Bronchial epithelial cell (primary cell): Measurements from ENCODE around the gene RHOA. TPM values are rescaled to one million over a fixed set of nuclear protein-coding genes. Genes with fewer than 3 reads are reported as not detected.
A peak's percentile ranks its signal among the peaks of the same experiment; 100 is the strongest.
"Not testable (repeated sequence)": the region's sequence is repeated elsewhere in the genome, so short reads cannot be mapped to it uniquely, and the experiment has no call there.

Source experiments
- DNase-seq: peaks from one replicate; pipeline ENCODE4 v3.0.0-alpha.2; 2010; ENCODE audit warnings: low read depth
- FAIRE-seq: peaks from 2 replicates; lab custom pipeline; 2011; peaks lifted over from hg19 to GRCh38; lab: Jason Lieb, UNC
- H3K27me3 ChIP-seq: 2 replicates; pipeline ENCODE4 v1.5.1; 2011; ENCODE audit warnings: low read length; ENCODE audit not compliant: control insufficient read depth, insufficient read depth
- H3K36me3 ChIP-seq: 2 replicates; pipeline ENCODE4 v1.5.1; 2011; ENCODE audit warnings: low read length; ENCODE audit not compliant: control insufficient read depth, insufficient read depth
- H3K4me3 ChIP-seq: 2 replicates; pipeline ENCODE4 v1.5.1; 2011; ENCODE audit warnings: mild to moderate bottlenecking, low read depth, low read length, control low read depth
- CTCF ChIP-seq: IDR thresholded peaks from 2 replicates; pipeline ENCODE4 v1.5.1; 2011; ENCODE audit warnings: mild to moderate bottlenecking, moderate library complexity, low read length, control low read depth, inconsistent platforms; ENCODE audit not compliant: insufficient read depth, severe bottlenecking
- total RNA-seq: library from RNA; depleted of rRNA; stranded (reverse); fragments of >200 nt; gene quantifications from 2 replicates; pipeline ENCODE4 v1.2.1, GENCODE V29; 2014

Gene RHOA
- total RNA-seq, 1 donor from 2014 or later, result 621 TPM

DNA sequence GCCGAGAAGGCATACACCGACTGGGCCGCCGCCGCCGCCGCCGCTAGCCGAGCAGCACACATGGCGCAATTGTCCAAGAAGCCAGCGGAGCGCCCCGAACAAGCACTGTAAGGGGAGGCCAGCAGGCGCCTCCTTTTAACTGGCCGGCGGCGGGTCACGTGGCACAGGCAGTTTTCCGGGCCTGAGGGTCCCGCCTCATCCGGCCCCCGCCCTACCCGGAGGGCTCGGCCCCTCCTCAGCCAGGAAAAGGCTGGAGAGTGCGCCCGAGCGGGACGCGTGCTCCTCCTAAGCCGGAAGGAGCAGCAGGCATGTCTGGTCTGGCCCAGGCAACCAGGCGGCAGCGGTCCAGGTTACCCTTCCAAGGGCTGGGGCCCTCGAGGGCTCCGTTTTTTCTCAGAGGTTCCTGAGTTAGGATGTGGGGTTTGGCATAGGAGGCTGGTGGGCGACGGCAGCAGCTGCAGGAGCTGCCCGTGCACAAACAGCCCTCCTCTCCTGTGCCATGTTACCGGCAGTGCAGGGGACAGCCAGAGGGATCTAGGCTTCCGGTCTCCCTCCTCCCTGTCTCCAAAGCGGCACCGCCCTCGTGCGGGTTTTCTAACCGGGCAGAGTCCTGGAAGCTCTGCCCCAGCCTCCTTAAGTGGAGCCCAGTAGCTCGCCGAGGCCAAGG is 53.4 kb downstream of the RHOA start, which contains the start of gene GPX1:
TSS of gene GPX1 (minus strand) at position 137 of the 667 bp plus-strand sequence. CDS start at position 62, 75 bp downstream.
- FAIRE-seq (no peak), DNase-seq (peak; percentile 90)
- no peaks in the 10 kb centered on the region for H3K27me3 ChIP-seq
- peaks cover 19% of the 10 kb centered on the region for H3K36me3 ChIP-seq
- peak within 1 kb of the TSS; percentile 68 for H3K4me3 ChIP-seq
- TF ChIP-seq CTCF, result no peak

DNA sequence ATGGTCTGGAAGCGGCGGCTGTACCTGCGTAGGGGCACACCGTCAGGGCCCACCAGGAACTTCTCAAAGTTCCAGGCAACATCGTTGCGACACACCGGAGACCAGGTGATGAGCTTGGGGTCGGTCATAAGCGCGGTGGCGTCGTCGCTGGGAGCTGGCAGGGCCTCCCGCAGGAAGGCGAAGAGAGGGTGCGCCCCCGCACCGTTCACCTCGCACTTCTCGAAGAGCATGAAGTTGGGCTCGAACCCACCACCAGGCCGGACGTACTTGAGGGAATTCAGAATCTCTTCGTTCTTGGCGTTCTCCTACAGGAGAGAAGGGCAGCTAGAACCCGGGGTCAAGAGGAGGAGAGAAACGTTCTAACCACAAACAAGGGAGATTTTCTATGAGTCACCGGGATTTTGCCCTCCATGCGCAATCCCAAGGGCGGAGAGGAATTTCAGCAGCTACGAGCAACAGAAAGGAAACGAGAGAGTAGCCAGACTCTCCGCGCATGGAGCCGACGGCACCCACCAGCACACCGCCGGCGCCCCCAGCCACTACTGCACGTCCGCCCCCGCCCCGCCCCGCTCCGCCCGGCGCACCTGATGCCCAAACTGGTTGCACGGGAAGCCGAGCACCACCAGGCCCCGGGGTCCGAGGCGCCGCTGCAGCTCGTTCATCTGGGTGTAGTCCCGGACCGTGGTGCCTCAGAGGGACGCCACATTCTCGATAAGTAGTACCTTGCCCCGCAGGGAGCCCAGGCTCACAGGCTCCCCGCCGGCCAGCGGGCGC is 54.1 kb downstream of the RHOA start:
- FAIRE-seq, H3K27me3 ChIP-seq: not testable (repeated sequence)
- Histone ChIP-seq H3K4me3 (peak overlapping the region; percentile 68), H3K36me3 (peaks cover 15% of the 10 kb centered on the region)
- peak; percentile 85 for DNase-seq

DNA sequence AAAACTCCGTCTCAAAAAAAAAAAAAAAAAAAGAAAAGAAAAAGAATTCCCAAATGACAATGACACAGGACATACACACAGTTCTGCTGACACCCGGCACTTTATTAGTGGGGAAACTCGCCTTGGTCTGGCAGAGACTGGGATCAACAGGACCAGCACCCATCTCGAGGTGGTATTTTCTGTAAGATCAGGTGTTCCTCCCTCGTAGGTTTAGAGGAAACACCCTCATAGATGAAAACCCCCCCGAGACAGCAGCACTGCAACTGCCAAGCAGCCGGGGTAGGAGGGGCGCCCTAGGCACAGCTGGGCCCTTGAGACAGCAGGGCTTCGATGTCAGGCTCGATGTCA is 54.7 kb downstream of the RHOA start:
- not testable (repeated sequence) for DNase-seq, FAIRE-seq, H3K27me3 ChIP-seq
- Histone ChIP-seq H3K36me3 (peaks cover 12% of the 10 kb centered on the region), H3K4me3 (peak overlapping the region; percentile 68)

- DNase-seq (peak; percentile 32), FAIRE-seq (no peak)
- Histone ChIP-seq H3K36me3 (peaks cover 5% of the 10 kb centered on the region), H3K4me3 (no peak overlapping the region), H3K27me3 (no peaks in the 10 kb centered on the region)
- TF ChIP-seq CTCF, result no peak
Measured at GRCh38 chr3:49352890-49353421, 58.8 kb downstream of the RHOA start.

DNA sequence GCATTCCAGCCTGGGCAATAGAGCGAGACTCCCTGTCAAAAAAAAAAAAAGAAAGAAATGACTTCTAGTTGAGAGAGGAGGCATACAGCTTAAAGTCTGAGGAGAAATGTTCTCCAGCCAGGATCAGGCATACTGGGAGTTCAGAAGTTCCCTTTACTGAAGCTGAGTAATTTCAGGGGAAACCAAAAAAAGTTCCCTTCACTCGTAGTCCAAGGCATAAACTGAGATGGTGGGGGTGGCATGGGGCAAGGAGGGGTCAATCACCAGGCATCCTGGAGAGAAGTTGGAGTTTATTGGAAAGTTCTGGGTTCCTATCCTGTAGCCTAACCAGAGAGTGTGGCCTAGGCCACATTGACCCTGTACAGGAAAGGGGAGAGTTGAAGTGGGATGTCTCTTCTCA is 59.5 kb downstream of the RHOA start:
- H3K4me3 ChIP-seq, result no peak overlapping the region

DNA sequence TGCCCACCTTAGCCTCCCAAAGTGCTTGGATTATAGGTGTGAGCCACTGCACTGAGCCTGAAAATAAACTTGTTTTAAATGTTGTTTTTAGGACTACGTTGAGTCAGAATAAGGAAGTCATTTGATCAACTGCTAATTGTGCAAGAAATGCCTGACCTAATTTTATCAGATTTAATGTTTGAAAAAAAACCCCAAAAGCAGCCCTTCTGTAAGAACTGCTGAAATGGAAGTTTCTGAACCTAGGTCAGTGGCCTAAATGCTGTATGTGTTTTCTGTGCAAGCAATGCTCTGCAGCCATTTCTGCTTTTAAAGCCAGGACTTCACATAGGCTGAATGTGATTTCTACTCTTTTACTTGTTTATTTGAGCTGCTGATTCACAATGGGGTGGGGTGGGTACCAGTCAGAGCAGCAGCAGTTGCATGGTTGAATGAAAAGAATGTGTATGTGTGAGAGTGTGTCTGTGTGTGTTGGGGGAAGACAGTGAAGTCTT is 60.2 kb downstream of the RHOA start:
- TF ChIP-seq CTCF, result no peak
- Histone ChIP-seq H3K36me3 (peaks cover 5% of the 10 kb centered on the region), H3K4me3 (no peak overlapping the region), H3K27me3 (no peaks in the 10 kb centered on the region)
- no peak for FAIRE-seq
- peak; percentile 92 for DNase-seq

More for the DNA sequence above, 59.5 kb downstream of the RHOA start:
- H3K27me3 ChIP-seq, result no peaks in the 10 kb centered on the region
- no peak for TF ChIP-seq CTCF
- DNase-seq, result no peak
- peaks cover 5% of the 10 kb centered on the region for H3K36me3 ChIP-seq
- FAIRE-seq, result no peak
